Activated naive CD8-positive, alpha-beta T cell treated with anti-CD3 and anti-CD28 coated beads for 36 hours (primary cell): Measurements from ENCODE around the gene RPS2. TPM values are rescaled to one million over a fixed set of nuclear protein-coding genes. Genes with fewer than 3 reads are reported as not detected.

Experiments used
- DNase-seq: peaks from one replicate; pipeline ENCODE4 v3.0.0; 2021
- H3K27ac Mint-ChIP-seq: one replicate; pipeline ENCODE4 v1.8.0; 2022; ENCODE audit warnings: mild to moderate bottlenecking, moderate library complexity, mixed read lengths
- H3K27me3 Mint-ChIP-seq: one replicate; pipeline ENCODE4 v1.8.0; 2022; ENCODE audit warnings: mild to moderate bottlenecking, mixed read lengths
- H3K36me3 Mint-ChIP-seq: one replicate; pipeline ENCODE4 v1.8.0; 2021; ENCODE audit warnings: mild to moderate bottlenecking, mixed read lengths
- H3K4me1 Mint-ChIP-seq: one replicate; pipeline ENCODE4 v1.8.0; 2021; ENCODE audit warnings: mixed read lengths
- H3K4me3 Mint-ChIP-seq: one replicate; pipeline ENCODE4 v1.8.0; 2022; ENCODE audit warnings: mild to moderate bottlenecking, moderate library complexity, mixed read lengths
- H3K9me3 Mint-ChIP-seq: one replicate; pipeline ENCODE4 v1.8.0; 2022; ENCODE audit warnings: mixed read lengths
- total RNA-seq, 2 experiments: library from RNA; stranded (reverse); gene quantifications; one replicate each; pipeline ENCODE4 v1.2.3, GENCODE V29; 2021

The RPS2 gene
- total RNA-seq, 2 experiments from 2014 or later = 5,183 to 5,266 TPM

DNA sequence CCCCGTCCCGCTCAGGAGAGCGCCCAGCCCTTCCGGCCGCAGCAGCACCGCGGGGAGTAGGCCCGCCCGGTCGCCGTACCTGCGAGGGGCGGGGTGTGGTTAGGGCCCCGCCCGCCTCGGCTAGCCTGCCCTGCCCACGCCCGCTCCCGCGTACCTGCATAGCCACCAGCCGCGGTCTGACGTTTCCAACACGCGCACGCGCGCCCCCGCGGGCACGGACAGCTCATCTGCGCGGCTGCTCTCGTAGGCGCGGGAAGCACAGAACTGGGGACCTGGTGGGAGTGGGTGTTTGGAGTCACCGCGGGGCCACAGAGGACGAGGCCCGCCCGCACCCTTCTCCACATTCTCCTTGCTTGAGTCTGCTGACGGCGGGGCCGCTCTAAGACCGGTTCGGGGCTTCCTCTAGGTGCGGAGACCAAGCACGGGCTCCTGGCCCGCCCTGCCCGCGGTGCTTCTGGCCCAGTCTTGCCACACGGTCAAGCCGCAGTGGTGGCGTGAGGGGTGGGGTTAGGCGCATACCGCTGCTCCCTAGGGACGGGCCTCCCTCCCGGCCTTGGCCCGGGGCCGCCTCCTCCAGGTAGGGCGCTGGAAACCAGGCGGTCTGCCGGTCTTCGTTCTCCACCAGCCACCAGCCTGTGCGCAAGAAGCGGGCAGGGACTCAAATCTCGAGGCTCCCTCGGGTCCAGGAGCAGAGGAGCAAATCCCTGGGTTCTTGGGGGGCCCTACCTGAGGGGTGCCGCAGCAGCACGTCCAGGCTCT lies 14.8 kb upstream of the RPS2 start:
- Mint-ChIP-seq H3K27me3 (peaks cover 31% of the 10 kb centered on the region), H3K4me1 (peaks cover 11% of the 10 kb centered on the region), H3K27ac (no peak overlapping the region), H3K36me3 (peaks cover 23% of the 10 kb centered on the region), H3K9me3 (no peaks in the 10 kb centered on the region), H3K4me3 (no peak overlapping the region)
- peak; percentile 49 for DNase-seq

DNA sequence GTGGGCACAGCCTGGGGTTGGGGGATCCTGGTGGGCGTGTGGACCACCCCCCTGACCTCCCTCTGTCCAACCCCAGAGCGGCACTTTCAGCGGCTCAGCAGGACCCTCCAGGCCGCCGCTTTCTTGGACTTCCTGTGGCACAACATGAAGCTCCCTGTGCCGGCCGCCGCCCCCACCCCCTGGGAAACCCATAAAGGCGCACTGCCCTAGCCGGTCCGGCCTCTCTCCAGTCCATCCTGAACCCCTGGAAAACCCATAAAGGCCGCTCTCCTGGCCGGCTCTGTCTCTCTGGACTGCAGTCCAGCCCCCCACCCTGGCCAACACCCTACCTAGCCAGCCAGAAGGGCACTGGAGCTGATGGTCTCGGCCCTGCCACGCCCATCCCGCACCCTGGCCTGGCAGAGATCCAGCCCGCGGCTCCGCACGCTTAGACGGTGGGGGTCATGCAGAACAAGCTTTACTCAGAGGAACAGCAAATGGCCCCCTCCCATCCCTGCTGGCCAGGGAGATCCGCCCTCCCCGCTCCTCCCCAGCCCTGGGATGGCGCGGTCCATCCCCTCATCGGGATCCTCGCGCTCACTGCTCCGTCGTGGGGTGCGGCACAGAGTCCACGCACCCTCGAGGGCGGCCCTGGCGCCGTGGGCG lies 14.0 kb upstream of the RPS2 start:
- no peak overlapping the region for H3K27ac Mint-ChIP-seq
- H3K4me3 Mint-ChIP-seq = no peak overlapping the region
- no peaks in the 10 kb centered on the region for H3K9me3 Mint-ChIP-seq
- DNase-seq = no peak
- H3K4me1 Mint-ChIP-seq = peaks cover 11% of the 10 kb centered on the region
- peaks cover 23% of the 10 kb centered on the region for H3K36me3 Mint-ChIP-seq
- H3K27me3 Mint-ChIP-seq = peaks cover 31% of the 10 kb centered on the region

GRCh38 chr16:1977875-1978268 lies 13.2 kb upstream of the RPS2 start:
- H3K9me3 Mint-ChIP-seq = no peaks in the 10 kb centered on the region
- no peak overlapping the region for H3K27ac Mint-ChIP-seq
- peaks cover 26% of the 10 kb centered on the region for H3K27me3 Mint-ChIP-seq
- peaks cover 13% of the 10 kb centered on the region for H3K4me1 Mint-ChIP-seq
- peaks cover 29% of the 10 kb centered on the region for H3K36me3 Mint-ChIP-seq
- no peak for DNase-seq
- no peak overlapping the region for H3K4me3 Mint-ChIP-seq

- Mint-ChIP-seq H3K27me3 (peaks cover 20% of the 10 kb centered on the region), H3K4me3 (no peak overlapping the region), H3K27ac (no peak overlapping the region), H3K4me1 (peaks cover 16% of the 10 kb centered on the region), H3K9me3 (no peaks in the 10 kb centered on the region), H3K36me3 (peaks cover 34% of the 10 kb centered on the region)
- no peak for DNase-seq
These were observed 12.6 kb upstream of the RPS2 start for GRCh38 chr16:1976951-1977874.

DNA sequence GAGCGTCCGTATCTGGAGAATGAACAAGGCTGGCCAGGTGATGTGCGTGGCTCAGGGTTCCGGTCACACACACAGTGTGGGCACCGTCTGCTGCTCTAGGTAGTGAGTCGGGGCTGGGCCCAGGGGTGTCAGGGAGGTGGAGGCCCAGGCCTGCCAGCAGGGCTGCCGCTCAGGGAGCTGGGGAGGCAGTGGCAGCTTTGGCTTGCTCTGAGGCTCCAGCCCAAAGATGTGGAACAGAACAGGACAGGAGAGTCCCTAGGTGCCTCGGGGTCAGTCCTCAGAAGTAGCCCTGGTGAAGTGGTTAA lies 11.5 kb upstream of the RPS2 start:
- no peak for DNase-seq
- Mint-ChIP-seq H3K9me3 (no peaks in the 10 kb centered on the region), H3K36me3 (peaks cover 37% of the 10 kb centered on the region), H3K4me3 (no peak overlapping the region), H3K27ac (no peak overlapping the region), H3K27me3 (peaks cover 9% of the 10 kb centered on the region), H3K4me1 (peaks cover 15% of the 10 kb centered on the region)

GRCh38 chr16:1975432-1976215 lies 11.0 kb upstream of the RPS2 start:
- H3K36me3 Mint-ChIP-seq = peaks cover 37% of the 10 kb centered on the region
- peaks cover 16% of the 10 kb centered on the region for H3K4me1 Mint-ChIP-seq
- H3K27me3 Mint-ChIP-seq = peaks cover 4% of the 10 kb centered on the region
- no peak overlapping the region for H3K4me3 Mint-ChIP-seq
- H3K27ac Mint-ChIP-seq = no peak overlapping the region
- no peaks in the 10 kb centered on the region for H3K9me3 Mint-ChIP-seq
- DNase-seq = no peak

GRCh38 chr16:1974157-1975070 lies 9.8 kb upstream of the RPS2 start:
- H3K27me3 Mint-ChIP-seq = no peaks in the 10 kb centered on the region
- no peaks in the 10 kb centered on the region for H3K9me3 Mint-ChIP-seq
- no peak overlapping the region for H3K4me3 Mint-ChIP-seq
- no peak overlapping the region for H3K27ac Mint-ChIP-seq
- no peak for DNase-seq
- H3K4me1 Mint-ChIP-seq = peaks cover 16% of the 10 kb centered on the region
- peaks cover 37% of the 10 kb centered on the region for H3K36me3 Mint-ChIP-seq

- H3K4me3 Mint-ChIP-seq = peak overlapping the region; percentile 88
- no peak overlapping the region for H3K27ac Mint-ChIP-seq
These were observed 9.0 kb upstream of the RPS2 start for GRCh38 chr16:1973461-1974156.

DNA sequence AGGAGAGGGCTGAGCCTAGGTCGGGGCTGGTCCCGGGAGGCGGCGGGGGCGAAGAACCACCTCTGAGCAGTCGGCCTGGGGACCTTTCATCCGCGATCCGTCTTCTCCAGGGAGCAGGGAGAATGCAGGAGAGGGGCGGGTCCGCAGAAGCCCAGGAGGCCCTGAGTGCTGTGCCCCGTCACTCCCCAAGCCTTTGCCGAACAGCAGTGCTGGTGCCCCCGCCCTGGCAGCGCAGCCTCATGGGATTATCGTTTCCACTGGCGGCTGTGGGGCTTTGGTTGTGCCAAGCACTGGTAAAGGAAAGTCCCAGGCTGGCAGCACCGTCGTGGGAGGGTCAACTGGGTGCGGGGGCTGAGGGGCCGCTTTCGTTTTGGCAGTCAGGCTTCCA lies 7.9 kb upstream of the RPS2 start:
- DNase-seq = no peak
- Mint-ChIP-seq H3K27me3 (no peaks in the 10 kb centered on the region), H3K27ac (peak overlapping the region; percentile 92), H3K4me1 (peaks cover 16% of the 10 kb centered on the region), H3K4me3 (peak overlapping the region; percentile 88), H3K9me3 (no peaks in the 10 kb centered on the region), H3K36me3 (peaks cover 30% of the 10 kb centered on the region)

More at GRCh38 chr16:1973461-1974156, 9.0 kb upstream of the RPS2 start:
- Mint-ChIP-seq H3K27me3 (no peaks in the 10 kb centered on the region), H3K9me3 (no peaks in the 10 kb centered on the region), H3K4me1 (peaks cover 16% of the 10 kb centered on the region), H3K36me3 (peaks cover 36% of the 10 kb centered on the region)
- no peak for DNase-seq

GRCh38 chr16:1971796-1972489 lies 7.3 kb upstream of the RPS2 start, which contains the start of gene TBL3:
TBL3 (plus strand) TSS chr16:1972053; CDS start chr16:1972165, 112 bp downstream.
- DNase-seq = peak; percentile 98
- Mint-ChIP-seq H3K36me3 (peaks cover 28% of the 10 kb centered on the region), H3K27me3 (no peaks in the 10 kb centered on the region), H3K4me1 (peaks cover 17% of the 10 kb centered on the region), H3K9me3 (no peaks in the 10 kb centered on the region), H3K27ac (peak within 1 kb of the TSS; percentile 92), H3K4me3 (peak within 1 kb of the TSS; percentile 88)

DNA sequence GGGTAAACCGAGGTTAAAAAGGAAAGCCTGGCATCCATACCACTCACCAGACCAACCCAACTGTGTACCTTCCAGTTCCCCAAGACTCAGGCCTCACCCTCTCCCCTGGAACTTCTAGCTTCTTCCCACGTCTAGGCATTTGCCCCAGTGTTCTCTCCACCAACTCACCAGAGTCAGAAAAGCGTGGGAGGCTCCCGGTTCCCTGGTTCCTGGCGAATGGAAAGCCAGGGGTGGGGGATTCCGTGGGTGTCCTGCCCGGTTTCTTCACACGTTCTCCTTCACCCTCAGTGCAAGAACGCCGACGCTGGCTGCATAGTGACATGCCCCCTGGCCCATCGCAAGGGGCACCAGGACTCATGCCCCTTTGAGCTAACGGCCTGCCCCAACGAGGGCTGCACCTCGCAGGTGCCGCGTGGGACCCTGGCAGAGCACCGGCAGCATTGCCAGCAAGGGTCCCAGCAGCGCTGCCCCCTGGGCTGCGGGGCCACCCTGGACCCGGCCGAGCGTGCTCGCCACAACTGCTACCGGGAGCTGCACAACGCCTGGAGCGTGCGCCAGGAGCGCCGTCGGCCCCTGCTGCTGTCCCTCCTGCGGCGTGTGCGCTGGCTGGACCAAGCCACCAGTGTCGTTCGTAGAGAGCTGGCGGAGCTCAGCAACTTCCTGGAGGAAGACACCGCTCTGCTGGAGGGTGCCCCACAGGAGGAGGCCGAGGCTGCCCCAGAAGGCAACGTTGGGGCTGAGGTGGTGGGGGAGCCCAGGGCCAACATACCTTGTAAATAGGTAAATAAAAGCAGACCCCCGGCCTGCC lies 3.7 kb upstream of the RPS2 start:
- no peak overlapping the region for H3K4me3 Mint-ChIP-seq
- H3K27ac Mint-ChIP-seq = no peak overlapping the region
- peaks cover 35% of the 10 kb centered on the region for H3K36me3 Mint-ChIP-seq
- H3K4me1 Mint-ChIP-seq = peaks cover 25% of the 10 kb centered on the region
- H3K9me3 Mint-ChIP-seq = no peaks in the 10 kb centered on the region
- H3K27me3 Mint-ChIP-seq = peaks cover 8% of the 10 kb centered on the region
- DNase-seq = no peak

GRCh38 chr16:1966460-1966859 lies 1.8 kb upstream of the RPS2 start, which contains the start of gene RNF151:
RNF151 (plus strand) TSS chr16:1966856; CDS start chr16:1966882, 26 bp downstream.
- peaks cover 13% of the 10 kb centered on the region for H3K27me3 Mint-ChIP-seq
- no peak for DNase-seq
- peak within 1 kb of the TSS; percentile 96 for H3K4me3 Mint-ChIP-seq
- H3K9me3 Mint-ChIP-seq = no peaks in the 10 kb centered on the region
- H3K27ac Mint-ChIP-seq = peak within 1 kb of the TSS; percentile 89
- peaks cover 29% of the 10 kb centered on the region for H3K4me1 Mint-ChIP-seq
- H3K36me3 Mint-ChIP-seq = peaks cover 40% of the 10 kb centered on the region
